RWPE1 (cell line): ENCODE data around the gene PAX5.

Source experiments
- CTCF ChIA-PET: fragments of 350-600 bp; sonication (Branson Sonifier 250); formaldehyde crosslinking; extraction: SDS; loops from one replicate; lab custom pipeline; 2021; lab: Yijun Ruan, JAX
- POLR2A ChIA-PET: fragments of 400-600 bp; formaldehyde crosslinking; extraction: SDS; loops from one replicate; lab custom pipeline; 2020; ENCODE audit warnings: antibody characterized with exemption; ENCODE audit not compliant: low non-redundant PET; lab: Yijun Ruan, JAX
- DNase-seq: peaks from one replicate; pipeline ENCODE4 v3.0.0; 2012; ENCODE audit warnings: low spot score
- H3K27ac ChIP-seq: fragments of 450-650 bp; 2 replicates; pipeline ENCODE4 v1.5.1; 2017
- CTCF ChIP-seq: fragments of 450-650 bp; conservative IDR thresholded peaks from 2 replicates; pipeline ENCODE4 v1.5.1; 2017; ENCODE audit warnings: low read depth, mild to moderate bottlenecking

Gene PAX5

GRCh38 chr9:37037503-37038301, 3.6 kb upstream of the PAX5 start:
- no peak overlapping the region for H3K27ac ChIP-seq
- POLR2A ChIA-PET = no interaction called here
- no peak for DNase-seq
- TF ChIP-seq CTCF = no peak
- CTCF ChIA-PET = interaction anchor here (0.6 kb wide), 1 partner anchor 224 kb away, joined by 5 read pairs; no protein-coding TSS in a partner anchor

- no peak for DNase-seq
- ChIA-PET CTCF (no interaction called here), POLR2A (no interaction called here)
- TF ChIP-seq CTCF = no peak
- no peak overlapping the region for H3K27ac ChIP-seq
These were observed 2.9 kb upstream of the PAX5 start for GRCh38 chr9:37036776-37037502.

- no peak overlapping the region for H3K27ac ChIP-seq
- POLR2A ChIA-PET = no interaction called here
- TF ChIP-seq CTCF = no peak
- CTCF ChIA-PET = no interaction called here
- no peak for DNase-seq
These were observed 2.3 kb upstream of the PAX5 start for GRCh38 chr9:37036371-37036775.

GRCh38 chr9:37035648-37036370, 1.7 kb upstream of the PAX5 start:
- no peak for DNase-seq
- POLR2A ChIA-PET = no interaction called here
- CTCF ChIA-PET = no interaction called here
- no peak for TF ChIP-seq CTCF
- no peak overlapping the region for H3K27ac ChIP-seq

- ChIA-PET POLR2A (no interaction called here), CTCF (interaction anchor here (0.6 kb wide), 1 partner anchor 21 kb away, joined by 3 read pairs; no protein-coding TSS in a partner anchor)
- DNase-seq = no peak
- no peak for TF ChIP-seq CTCF
- no peak overlapping the region for H3K27ac ChIP-seq
These were observed 1.0 kb upstream of the PAX5 start for GRCh38 chr9:37034938-37035647.
